HEK293 (cell line): ENCODE measurements around the gene RIBC2.

Source experiments
- HOXA7 ChIP-seq: sonication (generic); formaldehyde crosslinking; IDR thresholded peaks from 2 replicates; pipeline ENCODE4 v1.8.1; 2022; ENCODE audit warnings: missing genetic modification reagents, borderline replicate concordance
- KLF8 ChIP-seq: fragments of 450-650 bp; formaldehyde crosslinking; IDR thresholded peaks from 2 replicates; pipeline ENCODE4 v1.5.1; 2016; ENCODE audit warnings: missing biosample characterization, missing genetic modification characterization
- ZNF132 ChIP-seq: fragments of 450-650 bp; formaldehyde crosslinking; IDR thresholded peaks from 2 replicates; pipeline ENCODE4 v1.5.1; 2017; ENCODE audit warnings: missing biosample characterization, missing genetic modification characterization, borderline replicate concordance
- ZNF138 ChIP-seq: fragments of 450-650 bp; formaldehyde crosslinking; IDR thresholded peaks from 2 replicates; pipeline ENCODE4 v1.5.1; 2016; ENCODE audit warnings: missing biosample characterization, missing genetic modification characterization, borderline replicate concordance
- ZNF174 ChIP-seq: fragments of 450-650 bp; formaldehyde crosslinking; IDR thresholded peaks from 2 replicates; pipeline ENCODE4 v1.5.0; 2017; ENCODE audit warnings: missing biosample characterization, mild to moderate bottlenecking, missing genetic modification characterization
- ZNF837 ChIP-seq: fragments of 450-650 bp; formaldehyde crosslinking; IDR thresholded peaks from 2 replicates; pipeline ENCODE4 v1.5.1; 2016; ENCODE audit warnings: missing biosample characterization, missing genetic modification characterization
- TF ChIP-seq, protein P1 (sequence below): fragments of 450-650 bp; formaldehyde crosslinking; IDR thresholded peaks from 2 replicates; pipeline ENCODE4 v1.5.1; 2016; ENCODE audit warnings: missing biosample characterization, missing genetic modification characterization, low read depth
- TF ChIP-seq, protein P2 (sequence below): fragments of 450-650 bp; formaldehyde crosslinking; IDR thresholded peaks from 2 replicates; pipeline ENCODE4 v1.5.1; 2017; ENCODE audit warnings: missing biosample characterization, missing genetic modification characterization
- TF ChIP-seq, protein P3 (sequence below): fragments of 450-650 bp; formaldehyde crosslinking; IDR thresholded peaks from 2 replicates; pipeline ENCODE4 v1.5.1; 2017; ENCODE audit warnings: missing biosample characterization, missing genetic modification characterization
- TF ChIP-seq, protein P4 (sequence below): fragments of 450-650 bp; formaldehyde crosslinking; IDR thresholded peaks from 2 replicates; pipeline ENCODE4; 2016; ENCODE audit warnings: missing biosample characterization, missing genetic modification characterization
- TF ChIP-seq, protein P5 (sequence below): fragments of 450-650 bp; formaldehyde crosslinking; IDR thresholded peaks from 2 replicates; pipeline ENCODE4 v1.5.1; 2016; ENCODE audit warnings: missing biosample characterization, missing genetic modification characterization
- TF ChIP-seq, protein P6 (sequence below): fragments of 450-650 bp; formaldehyde crosslinking; IDR thresholded peaks from 2 replicates; pipeline ENCODE4 v1.5.1; 2016; ENCODE audit warnings: missing biosample characterization, missing genetic modification characterization
- TF ChIP-seq, protein P7 (sequence below): fragments of 450-650 bp; formaldehyde crosslinking; IDR thresholded peaks from 2 replicates; pipeline ENCODE4 v1.5.1; 2016; ENCODE audit warnings: missing biosample characterization, missing genetic modification characterization, low read depth
- TF ChIP-seq, protein P8 (sequence below): fragments of 450-650 bp; formaldehyde crosslinking; IDR thresholded peaks from 2 replicates; pipeline ENCODE4 v1.5.1; 2016; ENCODE audit warnings: missing biosample characterization, missing genetic modification characterization

DNA sequence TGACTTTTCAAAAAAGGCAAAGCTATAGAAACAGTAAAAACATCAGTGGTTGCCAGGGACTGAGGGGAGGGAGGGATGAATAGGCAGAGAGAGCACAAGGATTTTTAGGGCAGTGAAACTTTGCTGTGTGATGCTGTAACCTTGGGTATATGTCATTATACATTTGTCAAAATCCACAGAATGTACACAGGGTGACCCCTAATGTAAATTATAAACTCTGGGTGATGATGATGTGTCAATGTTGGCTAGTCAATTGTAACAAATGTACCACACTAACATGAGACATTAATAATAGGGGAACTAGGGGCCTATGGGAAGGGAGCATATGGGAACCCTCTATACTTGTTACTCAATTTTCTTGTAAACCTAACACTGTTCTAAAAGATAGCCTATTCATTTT is 24.8 kb downstream of the RIBC2 start:
- TF ChIP-seq, protein P1, sequence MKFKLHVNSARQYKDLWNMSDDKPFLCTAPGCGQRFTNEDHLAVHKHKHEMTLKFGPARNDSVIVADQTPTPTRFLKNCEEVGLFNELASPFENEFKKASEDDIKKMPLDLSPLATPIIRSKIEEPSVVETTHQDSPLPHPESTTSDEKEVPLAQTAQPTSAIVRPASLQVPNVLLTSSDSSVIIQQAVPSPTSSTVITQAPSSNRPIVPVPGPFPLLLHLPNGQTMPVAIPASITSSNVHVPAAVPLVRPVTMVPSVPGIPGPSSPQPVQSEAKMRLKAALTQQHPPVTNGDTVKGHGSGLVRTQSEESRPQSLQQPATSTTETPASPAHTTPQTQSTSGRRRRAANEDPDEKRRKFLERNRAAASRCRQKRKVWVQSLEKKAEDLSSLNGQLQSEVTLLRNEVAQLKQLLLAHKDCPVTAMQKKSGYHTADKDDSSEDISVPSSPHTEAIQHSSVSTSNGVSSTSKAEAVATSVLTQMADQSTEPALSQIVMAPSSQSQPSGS (tag by site-specific recombination): no peak
- TF ChIP-seq, protein P2, sequence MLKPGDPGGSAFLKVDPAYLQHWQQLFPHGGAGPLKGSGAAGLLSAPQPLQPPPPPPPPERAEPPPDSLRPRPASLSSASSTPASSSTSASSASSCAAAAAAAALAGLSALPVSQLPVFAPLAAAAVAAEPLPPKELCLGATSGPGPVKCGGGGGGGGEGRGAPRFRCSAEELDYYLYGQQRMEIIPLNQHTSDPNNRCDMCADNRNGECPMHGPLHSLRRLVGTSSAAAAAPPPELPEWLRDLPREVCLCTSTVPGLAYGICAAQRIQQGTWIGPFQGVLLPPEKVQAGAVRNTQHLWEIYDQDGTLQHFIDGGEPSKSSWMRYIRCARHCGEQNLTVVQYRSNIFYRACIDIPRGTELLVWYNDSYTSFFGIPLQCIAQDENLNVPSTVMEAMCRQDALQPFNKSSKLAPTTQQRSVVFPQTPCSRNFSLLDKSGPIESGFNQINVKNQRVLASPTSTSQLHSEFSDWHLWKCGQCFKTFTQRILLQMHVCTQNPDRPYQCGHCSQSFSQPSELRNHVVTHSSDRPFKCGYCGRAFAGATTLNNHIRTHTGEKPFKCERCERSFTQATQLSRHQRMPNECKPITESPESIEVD: no peak
- TF ChIP-seq ZNF837 (tag by site-specific recombination) (no peak), ZNF174 (tag by site-specific recombination) (no peak), ZNF138 (tag by site-specific recombination) (no peak), ZNF132 (tag by site-specific recombination) (no peak), HOXA7 (CRISPR knock-in tag) (no peak), KLF8 (tag by site-specific recombination) (no peak)
- TF ChIP-seq, protein P3, sequence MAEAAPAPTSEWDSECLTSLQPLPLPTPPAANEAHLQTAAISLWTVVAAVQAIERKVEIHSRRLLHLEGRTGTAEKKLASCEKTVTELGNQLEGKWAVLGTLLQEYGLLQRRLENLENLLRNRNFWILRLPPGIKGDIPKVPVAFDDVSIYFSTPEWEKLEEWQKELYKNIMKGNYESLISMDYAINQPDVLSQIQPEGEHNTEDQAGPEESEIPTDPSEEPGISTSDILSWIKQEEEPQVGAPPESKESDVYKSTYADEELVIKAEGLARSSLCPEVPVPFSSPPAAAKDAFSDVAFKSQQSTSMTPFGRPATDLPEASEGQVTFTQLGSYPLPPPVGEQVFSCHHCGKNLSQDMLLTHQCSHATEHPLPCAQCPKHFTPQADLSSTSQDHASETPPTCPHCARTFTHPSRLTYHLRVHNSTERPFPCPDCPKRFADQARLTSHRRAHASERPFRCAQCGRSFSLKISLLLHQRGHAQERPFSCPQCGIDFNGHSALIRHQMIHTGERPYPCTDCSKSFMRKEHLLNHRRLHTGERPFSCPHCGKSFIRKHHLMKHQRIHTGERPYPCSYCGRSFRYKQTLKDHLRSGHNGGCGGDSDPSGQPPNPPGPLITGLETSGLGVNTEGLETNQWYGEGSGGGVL: no peak
- TF ChIP-seq, protein P4, sequence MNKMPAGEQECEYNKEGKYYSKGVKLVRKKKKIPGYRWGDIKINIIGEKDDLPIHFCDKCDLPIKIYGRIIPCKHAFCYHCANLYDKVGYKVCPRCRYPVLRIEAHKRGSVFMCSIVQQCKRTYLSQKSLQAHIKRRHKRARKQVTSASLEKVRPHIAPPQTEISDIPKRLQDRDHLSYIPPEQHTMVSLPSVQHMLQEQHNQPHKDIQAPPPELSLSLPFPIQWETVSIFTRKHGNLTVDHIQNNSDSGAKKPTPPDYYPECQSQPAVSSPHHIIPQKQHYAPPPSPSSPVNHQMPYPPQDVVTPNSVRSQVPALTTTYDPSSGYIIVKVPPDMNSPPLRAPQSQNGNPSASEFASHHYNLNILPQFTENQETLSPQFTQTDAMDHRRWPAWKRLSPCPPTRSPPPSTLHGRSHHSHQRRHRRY (tag by site-specific recombination): no peak
- TF ChIP-seq, protein P5, sequence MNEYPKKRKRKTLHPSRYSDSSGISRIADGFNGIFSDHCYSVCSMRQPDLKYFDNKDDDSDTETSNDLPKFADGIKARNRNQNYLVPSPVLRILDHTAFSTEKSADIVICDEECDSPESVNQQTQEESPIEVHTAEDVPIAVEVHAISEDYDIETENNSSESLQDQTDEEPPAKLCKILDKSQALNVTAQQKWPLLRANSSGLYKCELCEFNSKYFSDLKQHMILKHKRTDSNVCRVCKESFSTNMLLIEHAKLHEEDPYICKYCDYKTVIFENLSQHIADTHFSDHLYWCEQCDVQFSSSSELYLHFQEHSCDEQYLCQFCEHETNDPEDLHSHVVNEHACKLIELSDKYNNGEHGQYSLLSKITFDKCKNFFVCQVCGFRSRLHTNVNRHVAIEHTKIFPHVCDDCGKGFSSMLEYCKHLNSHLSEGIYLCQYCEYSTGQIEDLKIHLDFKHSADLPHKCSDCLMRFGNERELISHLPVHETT (tag by site-specific recombination): no peak
- TF ChIP-seq, protein P6, sequence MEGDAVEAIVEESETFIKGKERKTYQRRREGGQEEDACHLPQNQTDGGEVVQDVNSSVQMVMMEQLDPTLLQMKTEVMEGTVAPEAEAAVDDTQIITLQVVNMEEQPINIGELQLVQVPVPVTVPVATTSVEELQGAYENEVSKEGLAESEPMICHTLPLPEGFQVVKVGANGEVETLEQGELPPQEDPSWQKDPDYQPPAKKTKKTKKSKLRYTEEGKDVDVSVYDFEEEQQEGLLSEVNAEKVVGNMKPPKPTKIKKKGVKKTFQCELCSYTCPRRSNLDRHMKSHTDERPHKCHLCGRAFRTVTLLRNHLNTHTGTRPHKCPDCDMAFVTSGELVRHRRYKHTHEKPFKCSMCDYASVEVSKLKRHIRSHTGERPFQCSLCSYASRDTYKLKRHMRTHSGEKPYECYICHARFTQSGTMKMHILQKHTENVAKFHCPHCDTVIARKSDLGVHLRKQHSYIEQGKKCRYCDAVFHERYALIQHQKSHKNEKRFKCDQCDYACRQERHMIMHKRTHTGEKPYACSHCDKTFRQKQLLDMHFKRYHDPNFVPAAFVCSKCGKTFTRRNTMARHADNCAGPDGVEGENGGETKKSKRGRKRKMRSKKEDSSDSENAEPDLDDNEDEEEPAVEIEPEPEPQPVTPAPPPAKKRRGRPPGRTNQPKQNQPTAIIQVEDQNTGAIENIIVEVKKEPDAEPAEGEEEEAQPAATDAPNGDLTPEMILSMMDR (tag by site-specific recombination): no peak
- TF ChIP-seq, protein P7, sequence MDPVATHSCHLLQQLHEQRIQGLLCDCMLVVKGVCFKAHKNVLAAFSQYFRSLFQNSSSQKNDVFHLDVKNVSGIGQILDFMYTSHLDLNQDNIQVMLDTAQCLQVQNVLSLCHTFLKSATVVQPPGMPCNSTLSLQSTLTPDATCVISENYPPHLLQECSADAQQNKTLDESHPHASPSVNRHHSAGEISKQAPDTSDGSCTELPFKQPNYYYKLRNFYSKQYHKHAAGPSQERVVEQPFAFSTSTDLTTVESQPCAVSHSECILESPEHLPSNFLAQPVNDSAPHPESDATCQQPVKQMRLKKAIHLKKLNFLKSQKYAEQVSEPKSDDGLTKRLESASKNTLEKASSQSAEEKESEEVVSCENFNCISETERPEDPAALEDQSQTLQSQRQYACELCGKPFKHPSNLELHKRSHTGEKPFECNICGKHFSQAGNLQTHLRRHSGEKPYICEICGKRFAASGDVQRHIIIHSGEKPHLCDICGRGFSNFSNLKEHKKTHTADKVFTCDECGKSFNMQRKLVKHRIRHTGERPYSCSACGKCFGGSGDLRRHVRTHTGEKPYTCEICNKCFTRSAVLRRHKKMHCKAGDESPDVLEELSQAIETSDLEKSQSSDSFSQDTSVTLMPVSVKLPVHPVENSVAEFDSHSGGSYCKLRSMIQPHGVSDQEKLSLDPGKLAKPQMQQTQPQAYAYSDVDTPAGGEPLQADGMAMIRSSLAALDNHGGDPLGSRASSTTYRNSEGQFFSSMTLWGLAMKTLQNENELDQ (tag by site-specific recombination): no peak
- TF ChIP-seq, protein P8, sequence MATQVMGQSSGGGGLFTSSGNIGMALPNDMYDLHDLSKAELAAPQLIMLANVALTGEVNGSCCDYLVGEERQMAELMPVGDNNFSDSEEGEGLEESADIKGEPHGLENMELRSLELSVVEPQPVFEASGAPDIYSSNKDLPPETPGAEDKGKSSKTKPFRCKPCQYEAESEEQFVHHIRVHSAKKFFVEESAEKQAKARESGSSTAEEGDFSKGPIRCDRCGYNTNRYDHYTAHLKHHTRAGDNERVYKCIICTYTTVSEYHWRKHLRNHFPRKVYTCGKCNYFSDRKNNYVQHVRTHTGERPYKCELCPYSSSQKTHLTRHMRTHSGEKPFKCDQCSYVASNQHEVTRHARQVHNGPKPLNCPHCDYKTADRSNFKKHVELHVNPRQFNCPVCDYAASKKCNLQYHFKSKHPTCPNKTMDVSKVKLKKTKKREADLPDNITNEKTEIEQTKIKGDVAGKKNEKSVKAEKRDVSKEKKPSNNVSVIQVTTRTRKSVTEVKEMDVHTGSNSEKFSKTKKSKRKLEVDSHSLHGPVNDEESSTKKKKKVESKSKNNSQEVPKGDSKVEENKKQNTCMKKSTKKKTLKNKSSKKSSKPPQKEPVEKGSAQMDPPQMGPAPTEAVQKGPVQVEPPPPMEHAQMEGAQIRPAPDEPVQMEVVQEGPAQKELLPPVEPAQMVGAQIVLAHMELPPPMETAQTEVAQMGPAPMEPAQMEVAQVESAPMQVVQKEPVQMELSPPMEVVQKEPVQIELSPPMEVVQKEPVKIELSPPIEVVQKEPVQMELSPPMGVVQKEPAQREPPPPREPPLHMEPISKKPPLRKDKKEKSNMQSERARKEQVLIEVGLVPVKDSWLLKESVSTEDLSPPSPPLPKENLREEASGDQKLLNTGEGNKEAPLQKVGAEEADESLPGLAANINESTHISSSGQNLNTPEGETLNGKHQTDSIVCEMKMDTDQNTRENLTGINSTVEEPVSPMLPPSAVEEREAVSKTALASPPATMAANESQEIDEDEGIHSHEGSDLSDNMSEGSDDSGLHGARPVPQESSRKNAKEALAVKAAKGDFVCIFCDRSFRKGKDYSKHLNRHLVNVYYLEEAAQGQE: no peak
